SK-N-SH (cell line): ENCODE measurements around the gene MICAL1. TPM values are rescaled to one million over a fixed set of nuclear protein-coding genes. Genes with fewer than 3 reads are reported as not detected.

Experiments used
- CTCF ChIA-PET: fragments of 300-600, 350-600 bp; formaldehyde crosslinking; extraction: SDS; loops from one replicate; lab custom pipeline; 2021; lab: Yijun Ruan, JAX
- POLR2A ChIA-PET: fragments of 350-600 bp; sonication (Branson Sonifier 250); formaldehyde crosslinking; extraction: SDS; loops from one replicate; lab custom pipeline; 2020; ENCODE audit warnings: antibody characterized with exemption, inconsistent platforms; lab: Yijun Ruan, JAX
- DNase-seq: peaks from one replicate; pipeline ENCODE4 v3.0.0; 2012
- H2AFZ ChIP-seq: fragments of 200-600 bp; sonication (generic); 2 replicates; pipeline ENCODE4 v1.8.1; 2016; ENCODE audit warnings: antibody characterized with exemption, mild to moderate bottlenecking, low read depth
- H3F3A ChIP-seq: fragments of 200-600 bp; sonication (generic); replicated peaks from 2 replicates; pipeline ENCODE3; 2016; ENCODE audit warnings: antibody characterized with exemption, mild to moderate bottlenecking; ENCODE audit not compliant: insufficient read depth
- H3K27ac ChIP-seq, 2 experiments: fragments of 200-500 bp in 1 of 2; fragments of 200-600 bp in 1 of 2; sonication (Bioruptor generic) in 1 of 2; sonication (generic), shearing (Covaris generic) in 1 of 2; 2 replicates each; pipeline versions ENCODE4 v1.5.1 to v1.6.1; 2014 to 2016; ENCODE audit warnings: low read depth in 2 of 2, inconsistent platforms in 1 of 2, low read length in 1 of 2, mild to moderate bottlenecking in 1 of 2, mixed read lengths in 1 of 2
- H3K27me3 ChIP-seq: fragments of 200-600 bp; sonication (generic), shearing (Covaris generic); 2 replicates; pipeline ENCODE4 v1.6.1; 2016; ENCODE audit warnings: mixed run types; ENCODE audit not compliant: insufficient read depth
- H3K36me3 ChIP-seq, 2 experiments: fragments of 200-500 bp in 1 of 2; fragments of 200-600 bp in 1 of 2; sonication (Bioruptor generic) in 1 of 2; sonication (generic) in 1 of 2; replicated peaks in 1 of 2; 2 replicates each; pipeline versions ENCODE3 to v1.5.1; 2014 to 2016; ENCODE audit warnings: low read length in 1 of 2, mild to moderate bottlenecking in 1 of 2; ENCODE audit not compliant: insufficient read depth in 2 of 2, control insufficient read depth in 1 of 2
- H3K4me1 ChIP-seq, 2 experiments: fragments of 200-500 bp in 1 of 2; fragments of 200-600 bp in 1 of 2; sonication (Bioruptor generic) in 1 of 2; sonication (generic), shearing (Covaris generic) in 1 of 2; 2 replicates each; pipeline versions ENCODE4 v1.5.1 to v1.6.1; 2014 to 2016; ENCODE audit warnings: low read depth in 1 of 2, low read length in 1 of 2, mixed run types in 1 of 2; ENCODE audit not compliant: insufficient read depth in 2 of 2, control insufficient read depth in 1 of 2
- H3K4me2 ChIP-seq: fragments of 200-600 bp; sonication (generic), shearing (Covaris generic); 2 replicates; pipeline ENCODE4 v1.6.1; 2017; ENCODE audit warnings: mixed run types
- H3K4me3 ChIP-seq, 2 experiments: fragments of 200-500 bp in 1 of 2; fragments of 200-600 bp in 1 of 2; sonication (Bioruptor generic) in 1 of 2; sonication (generic), shearing (Covaris generic) in 1 of 2; 2 replicates each; pipeline versions ENCODE4 v1.5.1 to v1.8.1; 2014 to 2016; ENCODE audit warnings: low read depth in 2 of 2, inconsistent platforms in 1 of 2, low read length in 1 of 2, mild to moderate bottlenecking in 1 of 2, mixed read lengths in 1 of 2, moderate library complexity in 1 of 2
- H3K79me2 ChIP-seq: fragments of 200-600 bp; sonication (generic); 2 replicates; pipeline ENCODE4 v1.8.1; 2017; ENCODE audit warnings: mild to moderate bottlenecking; ENCODE audit not compliant: insufficient read depth
- H3K9ac ChIP-seq: fragments of 200-600 bp; sonication (generic); 2 replicates; pipeline ENCODE4 v1.6.1; 2017; ENCODE audit warnings: mixed run types
- H3K9me2 ChIP-seq: fragments of 200-600 bp; sonication (generic); 2 replicates; pipeline ENCODE4 v1.6.1; 2017; ENCODE audit warnings: mixed run types
- H3K9me3 ChIP-seq: fragments of 200-600 bp; sonication (generic); 2 replicates; pipeline ENCODE4 v1.6.1; 2017; ENCODE audit warnings: mixed run types, mild to moderate bottlenecking, moderate library complexity
- H4K20me1 ChIP-seq: fragments of 200-600 bp; sonication (generic); 2 replicates; pipeline ENCODE4 v1.6.1; 2017; ENCODE audit warnings: mild to moderate bottlenecking, mixed run types; ENCODE audit not compliant: insufficient read depth
- CHD2 ChIP-seq: fragments of 150-350 bp; IDR thresholded peaks from 2 replicates; pipeline ENCODE4 v1.6.1; 2018; ENCODE audit warnings: low read length; ENCODE audit not compliant: partially characterized antibody
- ELF1 ChIP-seq: IDR thresholded peaks from 2 replicates; pipeline ENCODE4 v1.4.0; 2012
- FOSL2 ChIP-seq: IDR thresholded peaks from 2 replicates; pipeline ENCODE4 v1.4.0; 2012; ENCODE audit warnings: low read depth, mild to moderate bottlenecking, moderate library complexity, borderline replicate concordance
- FOXJ3 ChIP-seq: sonication (generic); formaldehyde crosslinking; IDR thresholded peaks from 2 replicates; pipeline ENCODE4 v1.5.1; 2020; ENCODE audit warnings: mild to moderate bottlenecking, missing genetic modification reagents
- GABPA ChIP-seq: IDR thresholded peaks from 2 replicates; pipeline ENCODE4 v1.4.0; 2012; ENCODE audit warnings: low read depth, mild to moderate bottlenecking
- JUND ChIP-seq: IDR thresholded peaks from 2 replicates; pipeline ENCODE4 v1.4.0; 2012
- MEF2A ChIP-seq: IDR thresholded peaks from 2 replicates; pipeline ENCODE4 v1.4.0; 2012; ENCODE audit warnings: low read depth, borderline replicate concordance
- MXI1 ChIP-seq: IDR thresholded peaks from 2 replicates; pipeline ENCODE4 v1.6.1; 2012; ENCODE audit warnings: mild to moderate bottlenecking, low read depth, low read length, improper control_type of control experiment
- NRF1 ChIP-seq: IDR thresholded peaks from 2 replicates; pipeline ENCODE4 v1.6.1; 2012; ENCODE audit warnings: low read depth, mild to moderate bottlenecking, low read length
- RCOR1 ChIP-seq: fragments of 150-350 bp; IDR thresholded peaks from 2 replicates; pipeline ENCODE4 v1.6.1; 2017; ENCODE audit warnings: antibody characterized with exemption, low read length
- SIN3A ChIP-seq: IDR thresholded peaks from 2 replicates; pipeline ENCODE4 v1.6.1; 2012; ENCODE audit warnings: low read depth, mild to moderate bottlenecking, low read length, moderate library complexity, borderline replicate concordance
- TAF1 ChIP-seq: IDR thresholded peaks from 2 replicates; pipeline ENCODE4 v1.6.1; 2012; ENCODE audit warnings: low read depth, mild to moderate bottlenecking, low read length, moderate library complexity, borderline replicate concordance
- WGBS: methylation state at CpG from one replicate; pipeline ENCODE4 v1.1.6; 2017; ENCODE audit warnings: low lambda C conversion rate; 5-methylcytosine and 5-hydroxymethylcytosine counted together
- polyA plus RNA-seq, 3 experiments: library from polyadenylated mRNA; depleted of rRNA; stranded (reverse); fragments of >200 nt; gene quantifications; 2 replicates each; pipeline ENCODE4 v1.2.3, GENCODE V29; 2012

MICAL1 gene
- polyA plus RNA-seq, 1 of the 3 experiments (the other 2 are of a cell fraction) = 45.6 TPM

DNA sequence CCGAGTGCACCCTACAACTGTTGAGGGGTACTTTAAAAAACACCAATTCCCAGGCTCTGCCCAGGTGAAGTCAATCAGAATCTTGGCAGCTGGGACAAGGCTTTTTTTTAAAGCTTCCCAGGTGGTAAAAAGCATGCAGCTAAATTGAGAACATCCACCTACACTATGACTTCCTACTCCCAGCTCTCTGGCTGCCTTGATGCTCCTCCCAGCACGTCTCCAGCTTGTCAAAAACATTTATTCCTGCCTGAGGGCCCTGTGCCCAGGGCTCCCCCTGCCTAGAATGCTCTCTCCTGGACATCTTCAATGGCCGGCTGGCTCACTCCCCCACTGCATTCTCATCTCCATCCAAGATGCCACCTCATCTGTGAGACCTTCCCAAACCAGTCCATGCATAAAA lies 17.5 kb upstream of the MICAL1 start:
- WGBS = 97% methylated on average over 3 of the region's 3 CpGs
- no peaks in the 10 kb centered on the region for H3K9me3 ChIP-seq
- H3K4me2 ChIP-seq = no peak overlapping the region
- peaks cover 20% of the 10 kb centered on the region; the same call in 1 of the 2 replicates for H3K79me2 ChIP-seq
- H3K9ac ChIP-seq = no peak overlapping the region
- H3K4me1 ChIP-seq = peaks cover 0 to 3% of the 10 kb centered on the region in 2 experiments; a peak in 1 of 4 replicates
- DNase-seq = no peak
- CTCF ChIA-PET = interaction anchor here (1.1 kb wide), 1 partner anchor 13 kb away, joined by 3 read pairs; no protein-coding TSS in a partner anchor
- H3K4me3 ChIP-seq = no peak overlapping the region
- peaks cover 12% of the 10 kb centered on the region; the same call in 1 of the 2 replicates for H4K20me1 ChIP-seq
- no peak for TF ChIP-seq NRF1
- no peak for TF ChIP-seq FOSL2
- TF ChIP-seq FOXJ3 (CRISPR knock-in tag) = no peak
- no peak for TF ChIP-seq GABPA
- TF ChIP-seq SIN3A = no peak
- no peak for TF ChIP-seq MXI1
- TF ChIP-seq RCOR1 = no peak
- H3K36me3 ChIP-seq = peaks cover 26 to 68% of the 10 kb centered on the region in 2 experiments
- no peak overlapping the region for H3K27ac ChIP-seq
- H2AFZ ChIP-seq = no peak overlapping the region
- H3F3A ChIP-seq = no peaks in the 10 kb centered on the region
- POLR2A ChIA-PET = no interaction called here
- H3K27me3 ChIP-seq = no peaks in the 10 kb centered on the region
- H3K9me2 ChIP-seq = no peaks in the 10 kb centered on the region

DNA sequence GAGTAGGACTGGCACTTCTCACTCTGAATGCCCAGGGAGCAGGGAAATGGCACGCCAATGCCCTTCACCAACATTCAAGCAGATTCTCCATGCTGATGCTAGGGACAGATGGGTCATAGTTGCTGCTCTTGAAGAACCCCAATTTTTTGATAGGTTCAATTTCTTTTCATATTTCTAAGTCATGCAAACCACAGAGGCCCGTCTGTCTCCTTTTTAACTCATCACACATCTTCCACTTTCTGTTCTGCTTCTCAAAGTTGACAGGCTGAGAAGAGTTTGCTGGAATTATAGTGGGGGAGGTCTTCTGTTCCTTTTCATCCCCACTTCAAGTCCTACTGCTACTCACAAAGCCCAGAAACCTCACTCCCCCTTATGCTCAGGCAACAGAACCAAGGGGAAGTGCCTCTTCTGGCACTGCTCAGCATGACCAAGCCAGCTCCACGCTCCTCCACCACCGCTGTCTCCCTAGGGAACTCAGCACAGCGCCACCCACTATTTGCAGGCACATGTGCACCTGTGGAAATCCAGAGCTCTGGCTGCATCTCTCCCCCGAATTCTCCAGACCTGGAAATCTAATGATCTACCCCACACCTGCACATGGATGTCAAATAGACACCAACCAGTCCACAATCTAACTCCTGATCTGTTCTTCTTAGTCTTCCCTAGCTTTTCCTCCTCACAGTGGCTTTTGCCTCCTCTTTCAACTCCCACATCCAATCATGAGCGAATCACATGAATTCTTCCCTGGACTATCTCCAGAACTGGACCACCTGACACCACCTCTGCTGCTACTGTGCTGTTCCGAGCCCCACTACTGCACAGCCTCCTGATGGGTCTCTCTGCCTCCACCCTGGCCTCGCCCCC lies 16.8 kb upstream of the MICAL1 start:
- POLR2A ChIA-PET = no interaction called here

More for the DNA sequence above, 16.8 kb upstream of the MICAL1 start:
- 96% methylated on average over 9 of the region's 9 CpGs for WGBS
- DNase-seq = no peak
- TF ChIP-seq JUND (no peak), MEF2A (no peak), TAF1 (no peak), CHD2 (no peak), ELF1 (no peak)
- H3K9me3 ChIP-seq = no peaks in the 10 kb centered on the region
- CTCF ChIA-PET = interaction anchor here (1.1 kb wide), 1 partner anchor 13 kb away, joined by 3 read pairs; no protein-coding TSS in a partner anchor
- H3F3A ChIP-seq = no peaks in the 10 kb centered on the region
- H3K9me2 ChIP-seq = no peaks in the 10 kb centered on the region
- H2AFZ ChIP-seq = no peak overlapping the region
- H3K4me2 ChIP-seq = no peak overlapping the region
- H3K9ac ChIP-seq = no peak overlapping the region
- H3K4me1 ChIP-seq = no peaks in the 10 kb centered on the region; a peak in 1 of 4 replicates
- H3K79me2 ChIP-seq = peaks cover 13% of the 10 kb centered on the region; the same call in 1 of the 2 replicates
- no peaks in the 10 kb centered on the region for H3K27me3 ChIP-seq
- H4K20me1 ChIP-seq = peaks cover 8% of the 10 kb centered on the region; the same call in 1 of the 2 replicates
- H3K27ac ChIP-seq = no peak overlapping the region
- peaks cover 23 to 74% of the 10 kb centered on the region in 2 experiments for H3K36me3 ChIP-seq
- no peak overlapping the region for H3K4me3 ChIP-seq
